ENCODE results near the gene LYSMD4.

Gene LYSMD4

DNA sequence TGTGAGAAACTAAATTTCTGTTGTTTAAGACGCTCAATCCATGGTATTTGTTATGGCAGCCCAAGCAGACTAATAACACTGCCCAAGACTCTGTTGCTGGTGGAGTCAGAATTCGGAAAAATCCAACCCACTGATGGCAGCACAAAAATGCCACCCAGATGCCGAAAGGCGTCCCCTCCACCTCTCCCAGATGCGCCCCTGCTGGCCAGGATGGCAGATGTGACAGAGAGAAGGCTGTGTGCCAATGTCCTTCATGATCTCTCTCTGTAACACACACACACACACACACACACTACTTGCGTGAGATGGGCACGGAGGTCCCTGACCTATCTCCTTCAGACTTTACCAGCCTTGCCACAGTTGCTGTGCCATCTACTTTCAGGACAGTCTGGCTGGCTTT is 10.9 kb upstream of the LYSMD4 start:
- DNase-seq = no peak
- no peaks in the 10 kb centered on the region for H3K36me3 ChIP-seq (replicated peaks)
- no peak overlapping the region for H3K27ac ChIP-seq
- in situ Hi-C loops (cut with HindIII; ENCODE audit: low pct_ligation_motif_present, low sequenced_read_pairs) = no loop called here
- no peaks in the 10 kb centered on the region for H3K27me3 ChIP-seq (replicated peaks)
- TF ChIP-seq, protein P1, sequence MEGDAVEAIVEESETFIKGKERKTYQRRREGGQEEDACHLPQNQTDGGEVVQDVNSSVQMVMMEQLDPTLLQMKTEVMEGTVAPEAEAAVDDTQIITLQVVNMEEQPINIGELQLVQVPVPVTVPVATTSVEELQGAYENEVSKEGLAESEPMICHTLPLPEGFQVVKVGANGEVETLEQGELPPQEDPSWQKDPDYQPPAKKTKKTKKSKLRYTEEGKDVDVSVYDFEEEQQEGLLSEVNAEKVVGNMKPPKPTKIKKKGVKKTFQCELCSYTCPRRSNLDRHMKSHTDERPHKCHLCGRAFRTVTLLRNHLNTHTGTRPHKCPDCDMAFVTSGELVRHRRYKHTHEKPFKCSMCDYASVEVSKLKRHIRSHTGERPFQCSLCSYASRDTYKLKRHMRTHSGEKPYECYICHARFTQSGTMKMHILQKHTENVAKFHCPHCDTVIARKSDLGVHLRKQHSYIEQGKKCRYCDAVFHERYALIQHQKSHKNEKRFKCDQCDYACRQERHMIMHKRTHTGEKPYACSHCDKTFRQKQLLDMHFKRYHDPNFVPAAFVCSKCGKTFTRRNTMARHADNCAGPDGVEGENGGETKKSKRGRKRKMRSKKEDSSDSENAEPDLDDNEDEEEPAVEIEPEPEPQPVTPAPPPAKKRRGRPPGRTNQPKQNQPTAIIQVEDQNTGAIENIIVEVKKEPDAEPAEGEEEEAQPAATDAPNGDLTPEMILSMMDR (IDR thresholded peaks at IDR 0.05; ENCODE audit: low read depth, low read length, missing control alignments) = no peak
- H3K4me3 ChIP-seq (ENCODE audit: low read depth, low read length) = no peak overlapping the region

DNA sequence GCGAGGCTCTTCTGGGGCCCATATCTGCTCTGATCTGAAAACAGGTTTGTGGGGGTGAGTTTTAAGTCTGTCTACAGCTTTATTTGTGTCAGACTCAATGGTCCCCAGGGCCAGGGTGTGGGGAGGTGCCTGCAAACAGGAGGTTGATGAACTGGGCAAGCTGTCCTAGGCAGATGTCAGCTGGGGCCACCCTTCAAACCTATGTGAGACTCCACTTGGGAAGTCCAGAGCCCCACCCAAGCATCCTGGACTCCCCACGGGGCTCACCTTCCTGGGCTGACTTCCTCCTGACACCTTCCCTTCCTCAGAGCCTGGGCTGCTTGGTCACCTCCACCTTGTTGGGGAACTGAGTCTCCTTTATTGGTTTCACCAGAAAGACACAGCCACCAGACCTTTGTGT is 8.6 kb upstream of the LYSMD4 start:
- no peak overlapping the region for H3K27ac ChIP-seq
- TF ChIP-seq, protein P1 (IDR thresholded peaks at IDR 0.05; ENCODE audit: low read depth, low read length, missing control alignments) = no peak
- no peaks in the 10 kb centered on the region for H3K27me3 ChIP-seq (replicated peaks)
- no peak overlapping the region for H3K4me3 ChIP-seq (ENCODE audit: low read depth, low read length)
- no peak for DNase-seq
- in situ Hi-C loops (cut with HindIII; ENCODE audit: low pct_ligation_motif_present, low sequenced_read_pairs) = no loop called here
- no peaks in the 10 kb centered on the region for H3K36me3 ChIP-seq (replicated peaks)

DNA sequence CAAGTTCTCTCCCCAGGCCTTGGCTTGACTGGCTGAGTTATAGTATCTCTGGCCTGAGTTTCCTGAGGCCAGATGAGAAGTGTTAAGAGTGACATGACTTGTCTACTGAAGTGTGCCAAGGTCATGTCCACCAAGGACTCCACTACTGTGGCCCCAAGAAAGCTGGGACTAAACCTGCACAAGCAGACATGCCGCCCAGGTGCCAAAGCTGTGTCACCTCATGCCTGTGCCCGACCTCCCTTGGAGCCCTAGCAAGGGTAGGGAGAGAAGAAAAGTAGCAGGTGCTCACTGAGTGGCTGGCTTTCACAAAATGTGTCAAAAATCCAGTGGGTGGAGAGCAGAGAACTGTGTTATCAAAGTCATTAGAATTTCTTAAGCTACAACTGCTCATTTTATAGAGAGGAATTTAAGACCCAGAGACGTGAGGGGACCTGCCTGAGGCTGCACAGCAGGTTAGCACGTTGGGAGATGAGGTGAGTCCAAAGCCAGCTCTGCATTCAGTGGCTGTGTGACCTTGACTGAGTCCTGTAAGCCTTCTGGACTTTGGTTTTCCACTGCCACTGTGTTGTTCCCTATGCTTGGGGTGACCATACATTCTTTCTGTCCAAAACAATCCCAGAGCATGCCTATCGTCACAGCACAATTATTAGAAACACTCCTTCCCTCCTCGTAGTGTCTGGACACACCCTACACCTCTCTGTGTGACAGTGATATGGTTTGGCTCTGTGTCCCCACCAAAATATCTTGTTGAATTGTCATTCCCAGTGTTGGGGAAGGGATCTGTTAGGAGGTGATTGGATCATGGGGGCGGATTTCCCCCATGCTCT is 5.0 kb upstream of the LYSMD4 start:
- TF ChIP-seq, protein P1 (IDR thresholded peaks at IDR 0.05; ENCODE audit: low read depth, low read length, missing control alignments) = no peak
- H3K36me3 ChIP-seq (replicated peaks) = no peaks in the 10 kb centered on the region
- H3K27me3 ChIP-seq (replicated peaks) = no peaks in the 10 kb centered on the region
- H3K4me3 ChIP-seq (ENCODE audit: low read depth, low read length) = no peak overlapping the region
- no peak overlapping the region for H3K27ac ChIP-seq
- no peak for DNase-seq
- in situ Hi-C loops (cut with HindIII; ENCODE audit: low pct_ligation_motif_present, low sequenced_read_pairs) = no loop called here

DNA sequence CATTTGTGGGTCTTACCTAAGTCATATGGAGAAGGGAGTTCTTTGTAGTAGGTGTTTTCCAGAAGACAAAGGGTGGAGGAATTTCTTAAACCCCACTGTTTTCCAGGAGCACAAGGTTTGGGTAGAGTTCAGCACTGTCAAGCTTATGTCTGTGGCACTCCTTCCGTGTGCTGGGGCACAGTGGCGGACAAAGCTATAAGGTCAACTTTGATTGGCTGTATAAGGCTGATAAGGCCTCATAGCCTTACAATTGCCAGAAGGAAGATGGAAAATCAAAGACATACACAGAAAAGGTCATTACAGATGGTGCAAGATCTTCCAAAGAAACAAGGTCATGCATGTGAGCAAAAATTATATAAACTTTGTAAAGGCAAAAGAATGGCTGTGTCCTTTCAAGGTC is 3.5 kb upstream of the LYSMD4 start:
- TF ChIP-seq, protein P1 (IDR thresholded peaks at IDR 0.05; ENCODE audit: low read depth, low read length, missing control alignments) = no peak
- no peak overlapping the region for H3K27ac ChIP-seq
- in situ Hi-C loops (cut with HindIII; ENCODE audit: low pct_ligation_motif_present, low sequenced_read_pairs) = no loop called here

DNA sequence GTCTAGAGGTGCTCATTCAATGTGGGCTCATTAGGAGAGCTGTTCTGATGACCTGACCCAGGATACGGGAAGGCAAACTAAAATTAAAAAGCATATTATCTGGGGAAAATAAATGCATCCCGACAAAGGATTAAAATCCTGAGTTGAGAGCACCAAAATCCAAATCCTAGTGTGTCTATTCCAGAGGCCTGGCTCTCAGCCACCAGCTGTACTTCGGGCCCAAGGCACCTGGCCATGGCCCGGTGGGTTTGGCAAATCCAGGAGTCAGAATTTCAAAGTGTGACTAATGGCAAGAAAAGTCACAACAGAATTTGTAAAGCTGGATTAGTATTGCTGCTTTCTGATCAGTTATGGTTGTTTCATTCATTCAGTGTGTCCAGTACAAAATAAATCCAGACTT is 2.6 kb upstream of the LYSMD4 start:
- in situ Hi-C loops (cut with HindIII; ENCODE audit: low pct_ligation_motif_present, low sequenced_read_pairs) = no loop called here

More for the DNA sequence above, 3.5 kb upstream of the LYSMD4 start:
- Histone ChIP-seq H3K36me3 (replicated peaks) (no peaks in the 10 kb centered on the region), H3K27me3 (replicated peaks) (no peaks in the 10 kb centered on the region), H3K4me3 (ENCODE audit: low read depth, low read length) (no peak overlapping the region)
- no peak for DNase-seq

More for the DNA sequence above, 2.6 kb upstream of the LYSMD4 start:
- TF ChIP-seq, protein P1 (IDR thresholded peaks at IDR 0.05; ENCODE audit: low read depth, low read length, missing control alignments) = no peak
- no peaks in the 10 kb centered on the region for H3K27me3 ChIP-seq (replicated peaks)
- no peaks in the 10 kb centered on the region for H3K36me3 ChIP-seq (replicated peaks)
- no peak for DNase-seq
- H3K27ac ChIP-seq = no peak overlapping the region
- H3K4me3 ChIP-seq (ENCODE audit: low read depth, low read length) = no peak overlapping the region
